ENCODE results near the gene TOMM34. TPM values are rescaled to one million over a fixed set of nuclear protein-coding genes. Genes with fewer than 3 reads are reported as not detected.
A peak's percentile ranks its signal among the peaks of the same experiment; 100 is the strongest.

The TOMM34 gene
- total and polyA plus RNA-seq, 4 donors = 4.4 to 12.1 (median 7.8) TPM

DNA sequence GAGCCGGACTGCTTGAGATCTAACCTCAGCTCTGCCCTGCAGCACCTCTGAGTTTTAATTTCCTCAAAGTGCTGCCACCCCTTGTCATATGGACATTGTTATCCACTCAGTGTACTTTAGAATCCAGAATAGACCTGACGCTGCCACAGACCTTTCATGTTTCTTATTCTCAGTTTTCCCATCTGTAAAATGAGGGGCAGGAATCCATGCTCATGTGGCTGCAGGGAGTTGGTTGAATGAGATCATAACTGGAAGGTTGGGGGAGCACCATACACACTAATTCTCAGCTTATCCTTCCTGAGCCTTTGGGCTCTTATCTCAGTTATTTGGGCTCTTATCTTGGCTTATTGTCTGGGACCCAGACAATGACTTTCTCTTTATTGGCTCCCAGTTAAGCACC lies 48.0 kb downstream of the TOMM34 start:
- 94% methylated on average over 2 of the region's 2 CpGs for WGBS
- peaks cover 3 to 24% (median 14%) of the 10 kb centered on the region in 4 donors for H3K4me1 ChIP-seq (ENCODE audit: control insufficient read depth in 4 of 4, insufficient read depth in 4 of 4, low read length in 3 of 4)
- H3K4me3 ChIP-seq (ENCODE audit: low read depth in 1 of 3, low read length in 3 of 3) = no peak overlapping the region
- H3K9ac ChIP-seq (ENCODE audit: low read depth in 1 of 2, low read length in 2 of 2) = no peak overlapping the region
- TF ChIP-seq GABPA (IDR thresholded peaks at IDR 0.05 in 1 of 2, conservative IDR thresholded peaks at IDR 0.05 in 1 of 2) = no peak
- TF ChIP-seq, protein P1, sequence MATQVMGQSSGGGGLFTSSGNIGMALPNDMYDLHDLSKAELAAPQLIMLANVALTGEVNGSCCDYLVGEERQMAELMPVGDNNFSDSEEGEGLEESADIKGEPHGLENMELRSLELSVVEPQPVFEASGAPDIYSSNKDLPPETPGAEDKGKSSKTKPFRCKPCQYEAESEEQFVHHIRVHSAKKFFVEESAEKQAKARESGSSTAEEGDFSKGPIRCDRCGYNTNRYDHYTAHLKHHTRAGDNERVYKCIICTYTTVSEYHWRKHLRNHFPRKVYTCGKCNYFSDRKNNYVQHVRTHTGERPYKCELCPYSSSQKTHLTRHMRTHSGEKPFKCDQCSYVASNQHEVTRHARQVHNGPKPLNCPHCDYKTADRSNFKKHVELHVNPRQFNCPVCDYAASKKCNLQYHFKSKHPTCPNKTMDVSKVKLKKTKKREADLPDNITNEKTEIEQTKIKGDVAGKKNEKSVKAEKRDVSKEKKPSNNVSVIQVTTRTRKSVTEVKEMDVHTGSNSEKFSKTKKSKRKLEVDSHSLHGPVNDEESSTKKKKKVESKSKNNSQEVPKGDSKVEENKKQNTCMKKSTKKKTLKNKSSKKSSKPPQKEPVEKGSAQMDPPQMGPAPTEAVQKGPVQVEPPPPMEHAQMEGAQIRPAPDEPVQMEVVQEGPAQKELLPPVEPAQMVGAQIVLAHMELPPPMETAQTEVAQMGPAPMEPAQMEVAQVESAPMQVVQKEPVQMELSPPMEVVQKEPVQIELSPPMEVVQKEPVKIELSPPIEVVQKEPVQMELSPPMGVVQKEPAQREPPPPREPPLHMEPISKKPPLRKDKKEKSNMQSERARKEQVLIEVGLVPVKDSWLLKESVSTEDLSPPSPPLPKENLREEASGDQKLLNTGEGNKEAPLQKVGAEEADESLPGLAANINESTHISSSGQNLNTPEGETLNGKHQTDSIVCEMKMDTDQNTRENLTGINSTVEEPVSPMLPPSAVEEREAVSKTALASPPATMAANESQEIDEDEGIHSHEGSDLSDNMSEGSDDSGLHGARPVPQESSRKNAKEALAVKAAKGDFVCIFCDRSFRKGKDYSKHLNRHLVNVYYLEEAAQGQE (IDR thresholded peaks at IDR 0.05) = no peak
- no peak for TF ChIP-seq SP1 (IDR thresholded peaks at IDR 0.05)
- TF ChIP-seq EGR1 (IDR thresholded peaks at IDR 0.05; ENCODE audit: low read depth in 2 of 2) = no peak
- no peaks in the 10 kb centered on the region for H3K27me3 ChIP-seq (ENCODE audit: control insufficient read depth in 4 of 4, insufficient read depth in 4 of 4, low read length in 3 of 4)
- H3K9me3 ChIP-seq (ENCODE audit: control insufficient read depth in 4 of 4, low read length in 3 of 4) = no peaks in the 10 kb centered on the region
- H3K36me3 ChIP-seq (ENCODE audit: control insufficient read depth in 4 of 4, insufficient read depth in 3 of 4, low read depth in 1 of 4, low read length in 3 of 4) = peaks cover 0 to 18% (median 10%) of the 10 kb centered on the region in 4 donors
- DNase-seq (ENCODE audit: low spot score) = no peak
- H3K27ac ChIP-seq (ENCODE audit: low read depth in 1 of 2, low read length in 2 of 2) = no peak overlapping the region

DNA sequence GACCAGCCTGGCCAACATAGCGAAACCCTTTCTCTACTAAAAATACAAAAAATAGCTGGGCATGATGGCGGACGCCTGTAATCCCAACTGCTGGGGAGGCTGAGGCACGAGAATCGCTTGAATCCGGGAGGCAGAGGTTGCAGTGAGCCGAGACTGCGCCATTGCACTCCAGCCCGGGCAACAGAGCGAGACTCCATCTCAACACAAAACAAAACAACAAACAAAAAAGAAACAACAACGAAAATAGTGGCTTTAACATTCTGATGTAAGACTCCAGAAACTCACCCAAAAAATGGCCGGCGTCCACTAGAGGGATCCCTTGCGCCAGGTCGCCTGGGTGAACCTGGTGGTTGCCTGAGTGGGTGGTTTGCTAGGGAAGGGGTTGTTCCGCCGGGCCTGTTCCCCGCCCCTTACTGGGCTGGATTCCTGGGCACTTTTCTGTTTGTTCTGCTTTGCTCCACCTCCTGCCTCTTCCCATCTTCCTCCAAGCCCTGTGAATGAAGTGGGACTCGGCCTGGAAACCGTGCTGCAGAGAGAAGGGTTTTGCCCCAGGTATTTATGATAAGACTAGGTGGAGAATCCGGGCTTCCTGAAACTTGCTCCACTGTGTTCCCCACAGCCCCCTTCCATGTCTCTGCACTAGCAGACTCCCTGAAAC lies 48.8 kb downstream of the TOMM34 start:
- WGBS = 44% methylated on average over 21 of the region's 21 CpGs
- no peak overlapping the region for H3K4me3 ChIP-seq (ENCODE audit: low read depth in 1 of 3, low read length in 3 of 3)
- H3K27me3 ChIP-seq (ENCODE audit: control insufficient read depth in 4 of 4, insufficient read depth in 4 of 4, low read length in 3 of 4) = no peaks in the 10 kb centered on the region
- no peak overlapping the region for H3K9ac ChIP-seq (ENCODE audit: low read depth in 1 of 2, low read length in 2 of 2)
- peaks cover 3 to 24% (median 14%) of the 10 kb centered on the region in 4 donors for H3K4me1 ChIP-seq (ENCODE audit: control insufficient read depth in 4 of 4, insufficient read depth in 4 of 4, low read length in 3 of 4)
- peak; percentile 81 for DNase-seq (ENCODE audit: low spot score)
- H3K36me3 ChIP-seq (ENCODE audit: control insufficient read depth in 4 of 4, insufficient read depth in 3 of 4, low read depth in 1 of 4, low read length in 3 of 4) = peaks cover 0 to 17% (median 16%) of the 10 kb centered on the region in 4 donors
- H3K9me3 ChIP-seq (ENCODE audit: control insufficient read depth in 4 of 4, low read length in 3 of 4) = no peaks in the 10 kb centered on the region
- no peak overlapping the region for H3K27ac ChIP-seq (ENCODE audit: low read depth in 1 of 2, low read length in 2 of 2)
- TF ChIP-seq JUND (IDR thresholded peaks at IDR 0.05) = no peak
- TF ChIP-seq CTCF (IDR thresholded peaks at IDR 0.05; ENCODE audit: low read depth, low read length, missing input control) = peak; percentile 57
- TF ChIP-seq EGR1 (IDR thresholded peaks at IDR 0.05; ENCODE audit: low read depth in 2 of 2) = peak; percentile 88 to 89
- TF ChIP-seq NR2F2 (IDR thresholded peaks at IDR 0.05) = no peak
- TF ChIP-seq, protein P1 (IDR thresholded peaks at IDR 0.05) = peak; percentile 23
- TF ChIP-seq, protein P2, sequence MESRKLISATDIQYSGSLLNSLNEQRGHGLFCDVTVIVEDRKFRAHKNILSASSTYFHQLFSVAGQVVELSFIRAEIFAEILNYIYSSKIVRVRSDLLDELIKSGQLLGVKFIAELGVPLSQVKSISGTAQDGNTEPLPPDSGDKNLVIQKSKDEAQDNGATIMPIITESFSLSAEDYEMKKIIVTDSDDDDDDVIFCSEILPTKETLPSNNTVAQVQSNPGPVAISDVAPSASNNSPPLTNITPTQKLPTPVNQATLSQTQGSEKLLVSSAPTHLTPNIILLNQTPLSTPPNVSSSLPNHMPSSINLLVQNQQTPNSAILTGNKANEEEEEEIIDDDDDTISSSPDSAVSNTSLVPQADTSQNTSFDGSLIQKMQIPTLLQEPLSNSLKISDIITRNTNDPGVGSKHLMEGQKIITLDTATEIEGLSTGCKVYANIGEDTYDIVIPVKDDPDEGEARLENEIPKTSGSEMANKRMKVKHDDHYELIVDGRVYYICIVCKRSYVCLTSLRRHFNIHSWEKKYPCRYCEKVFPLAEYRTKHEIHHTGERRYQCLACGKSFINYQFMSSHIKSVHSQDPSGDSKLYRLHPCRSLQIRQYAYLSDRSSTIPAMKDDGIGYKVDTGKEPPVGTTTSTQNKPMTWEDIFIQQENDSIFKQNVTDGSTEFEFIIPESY (IDR thresholded peaks at IDR 0.05) = no peak
- no peak for TF ChIP-seq TAF1 (conservative IDR thresholded peaks at IDR 0.05)
- peak; percentile 94 for TF ChIP-seq YY1 (IDR thresholded peaks at IDR 0.05)
- TF ChIP-seq HNF4G (IDR thresholded peaks at IDR 0.05) = no peak
- peak; percentile 76 to 80 for TF ChIP-seq RAD21 (IDR thresholded peaks at IDR 0.05)
- no peak for TF ChIP-seq FOXA2 (IDR thresholded peaks at IDR 0.05)
- TF ChIP-seq GABPA (IDR thresholded peaks at IDR 0.05 in 1 of 2, conservative IDR thresholded peaks at IDR 0.05 in 1 of 2) = peak in 1 of 2 donors; percentile 77
- TF ChIP-seq FOXA1 (IDR thresholded peaks at IDR 0.05) = no peak
- TF ChIP-seq RXRA (IDR thresholded peaks at IDR 0.05) = peak; percentile 52 to 64
- peak; percentile 36 for TF ChIP-seq MAX (IDR thresholded peaks at IDR 0.05)
- no peak for TF ChIP-seq ATF3 (IDR thresholded peaks at IDR 0.05)
- peak; percentile 27 to 46 for TF ChIP-seq HNF4A (conservative IDR thresholded peaks at IDR 0.05)
- TF ChIP-seq SP1 (IDR thresholded peaks at IDR 0.05) = peak; percentile 67
